HG02840 (cell line): Measurements from ENCODE around the gene STUB1.

ENCODE experiments used
- ATAC-seq: cut with Tn5 transposase; IDR thresholded peaks from one replicate; pipeline ENCODE4 v1.9.1; 2021; ENCODE audit warnings: mild to moderate bottlenecking, moderate library complexity, moderate number of reproducible peaks; ENCODE audit not compliant: unreplicated experiment, low FRiP score

STUB1 gene

DNA sequence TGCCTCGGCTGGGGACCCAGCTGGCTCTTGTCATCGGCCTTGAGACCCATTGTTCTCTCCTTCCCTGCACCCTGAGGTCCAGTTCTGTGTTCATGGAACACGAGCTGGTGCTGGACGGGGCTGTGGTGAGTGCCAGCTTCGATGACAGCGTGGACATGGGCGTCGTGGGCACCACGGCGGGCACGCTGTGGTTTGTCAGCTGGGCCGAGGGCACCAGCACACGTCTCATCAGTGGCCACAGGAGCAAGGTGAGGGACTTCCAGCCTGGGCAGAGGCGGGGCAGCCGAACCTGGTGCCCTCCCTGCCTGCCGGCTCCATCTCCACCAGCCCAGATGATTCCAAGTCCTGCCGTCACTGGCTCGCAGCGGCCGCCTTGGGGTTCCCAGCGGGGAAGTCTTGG lies 17.6 kb upstream of the STUB1 start:
- ATAC-seq: no peak

DNA sequence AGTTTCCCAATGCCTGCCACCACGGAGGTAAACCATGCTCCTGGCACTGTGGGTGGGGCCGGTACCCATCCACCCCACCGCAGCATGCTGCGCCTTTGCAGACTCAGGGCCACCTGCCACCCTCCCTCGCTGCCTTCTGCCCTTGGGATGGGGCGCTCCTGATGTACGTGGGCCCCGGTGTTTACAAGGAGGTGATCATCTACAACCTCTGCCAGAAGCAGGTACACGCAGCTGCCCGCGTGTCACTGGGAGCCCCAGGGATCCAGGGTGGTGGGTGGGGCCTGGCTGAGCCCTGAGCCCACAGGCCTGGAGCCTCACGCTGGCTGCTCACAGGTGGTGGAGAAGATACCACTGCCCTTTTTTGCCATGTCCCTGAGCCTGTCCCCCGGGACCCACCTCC lies 13.6 kb upstream of the STUB1 start:
- no peak for ATAC-seq

DNA sequence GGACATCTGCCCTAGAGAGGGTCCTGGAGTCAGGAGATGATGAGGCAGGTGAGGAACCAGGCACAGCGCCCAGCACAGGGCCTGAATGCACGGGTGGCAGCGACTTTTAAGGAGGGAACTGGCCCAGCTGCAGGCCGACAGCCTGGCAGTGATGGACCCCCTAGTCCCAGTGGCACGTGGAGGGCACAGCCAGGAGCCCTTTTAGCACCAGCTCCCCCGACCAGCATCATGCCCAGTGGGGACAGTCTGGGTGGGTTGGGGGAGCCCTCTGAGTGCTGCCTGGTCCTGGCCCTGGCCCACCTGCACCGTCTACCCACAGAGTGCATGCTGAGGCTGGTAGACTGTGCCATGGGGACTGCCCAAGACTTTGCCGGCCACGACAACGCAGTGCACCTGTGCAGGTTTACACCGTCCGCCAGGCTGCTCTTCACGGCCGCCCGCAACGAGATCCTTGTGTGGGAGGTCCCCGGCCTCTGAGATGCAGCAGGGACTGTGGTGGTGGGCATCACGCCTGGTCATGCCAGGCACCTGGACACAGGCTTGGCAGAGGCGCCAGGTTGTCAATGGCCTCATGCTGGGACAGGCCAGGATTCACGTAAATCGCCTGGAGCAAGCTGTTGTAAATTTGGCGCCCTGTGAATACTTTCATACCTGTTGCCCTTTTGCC lies 13.0 kb upstream of the STUB1 start:
- no peak for ATAC-seq

DNA sequence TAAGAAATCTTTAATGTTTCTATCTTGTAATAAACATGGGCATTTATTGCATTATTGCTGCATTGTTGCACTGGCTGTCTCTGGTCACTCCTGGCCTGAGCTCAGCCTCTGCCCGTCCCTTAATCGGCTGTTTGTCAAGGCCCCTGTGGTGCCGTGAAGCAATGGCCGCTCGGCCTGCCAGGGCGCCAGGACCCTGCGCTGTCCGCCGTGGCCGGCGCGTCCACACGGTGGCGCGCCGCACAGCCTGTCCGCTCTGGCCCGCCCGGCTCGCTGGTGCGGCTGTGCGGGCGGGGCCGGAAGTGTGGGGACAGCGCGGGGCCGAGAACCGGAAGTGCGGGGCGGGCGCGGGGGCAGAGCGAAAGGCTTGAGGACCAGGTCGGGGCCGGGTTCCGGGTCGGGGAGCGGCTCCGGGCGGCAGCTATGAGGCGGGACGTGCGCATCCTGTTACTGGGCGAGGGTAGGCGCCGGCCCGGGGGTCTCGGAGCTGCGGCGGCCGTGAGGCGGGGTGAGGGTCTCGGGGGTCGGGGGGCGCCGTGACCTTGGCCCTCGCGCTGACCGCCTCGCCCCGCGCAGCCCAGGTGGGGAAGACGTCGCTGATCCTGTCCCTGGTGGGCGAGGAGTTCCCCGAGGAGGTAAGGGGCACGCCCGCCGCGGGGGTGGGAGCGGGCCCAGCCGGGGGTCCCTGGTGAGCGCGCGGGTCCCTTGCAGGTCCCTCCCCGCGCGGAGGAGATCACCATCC lies 12.3 kb upstream of the STUB1 start, which contains the start of gene RHOT2:
TSS of gene RHOT2 (plus strand) at position 353 of the 739 bp plus-strand sequence. CDS start at position 421, 68 bp downstream.
- ATAC-seq: peak; percentile 72

DNA sequence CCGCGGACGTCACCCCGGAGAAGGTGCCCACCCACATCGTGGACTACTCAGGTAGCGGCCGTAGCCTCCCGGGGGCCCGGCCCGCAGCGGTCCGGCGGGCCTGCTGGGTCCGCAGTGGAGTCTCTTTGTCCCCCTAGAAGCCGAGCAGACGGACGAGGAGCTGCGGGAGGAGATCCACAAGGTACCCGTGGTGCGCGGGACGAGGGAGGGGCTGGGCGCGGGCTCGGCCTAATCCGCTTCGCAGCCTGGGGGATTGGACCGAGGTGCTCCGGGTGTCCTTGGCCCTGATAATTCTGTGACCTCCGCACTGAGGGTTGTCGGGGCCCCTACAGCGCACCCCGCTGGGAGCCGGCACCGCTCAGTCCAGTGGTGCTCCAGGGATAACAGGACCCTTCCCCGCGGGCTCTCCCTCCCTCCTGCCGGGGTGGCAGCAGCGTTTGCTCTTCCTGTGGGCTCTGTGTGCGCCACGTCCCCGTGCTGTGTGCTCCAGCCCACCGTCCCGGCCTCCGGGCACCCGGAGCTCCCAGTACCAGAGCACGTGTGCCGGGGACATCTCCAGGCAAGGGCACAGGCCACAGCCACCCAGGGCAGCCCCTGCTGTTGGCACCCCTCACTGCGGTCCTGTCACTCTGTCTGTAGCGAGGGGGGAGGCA lies 11.6 kb upstream of the STUB1 start:
- ATAC-seq: peak; percentile 15

DNA sequence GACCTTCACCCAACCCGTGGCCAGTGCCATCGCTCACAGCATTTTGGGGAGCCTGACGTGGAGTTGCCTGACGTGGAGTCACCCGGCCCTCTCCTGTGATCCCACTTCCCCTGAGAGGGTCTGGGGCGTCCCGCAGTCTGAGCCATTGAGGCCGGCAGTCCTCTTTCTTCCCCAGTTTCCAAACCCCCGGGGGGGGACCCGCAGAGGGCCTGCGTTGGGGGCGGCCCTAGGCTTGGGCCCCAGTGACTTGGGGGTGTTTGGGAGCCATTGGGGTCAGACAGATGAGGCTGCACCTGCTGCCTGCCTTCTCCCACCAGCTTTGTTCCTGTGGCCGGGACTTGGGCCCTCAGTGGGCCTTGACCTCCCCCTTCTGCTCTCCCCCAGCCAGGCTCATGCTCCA lies 10.5 kb upstream of the STUB1 start:
- no peak for ATAC-seq

DNA sequence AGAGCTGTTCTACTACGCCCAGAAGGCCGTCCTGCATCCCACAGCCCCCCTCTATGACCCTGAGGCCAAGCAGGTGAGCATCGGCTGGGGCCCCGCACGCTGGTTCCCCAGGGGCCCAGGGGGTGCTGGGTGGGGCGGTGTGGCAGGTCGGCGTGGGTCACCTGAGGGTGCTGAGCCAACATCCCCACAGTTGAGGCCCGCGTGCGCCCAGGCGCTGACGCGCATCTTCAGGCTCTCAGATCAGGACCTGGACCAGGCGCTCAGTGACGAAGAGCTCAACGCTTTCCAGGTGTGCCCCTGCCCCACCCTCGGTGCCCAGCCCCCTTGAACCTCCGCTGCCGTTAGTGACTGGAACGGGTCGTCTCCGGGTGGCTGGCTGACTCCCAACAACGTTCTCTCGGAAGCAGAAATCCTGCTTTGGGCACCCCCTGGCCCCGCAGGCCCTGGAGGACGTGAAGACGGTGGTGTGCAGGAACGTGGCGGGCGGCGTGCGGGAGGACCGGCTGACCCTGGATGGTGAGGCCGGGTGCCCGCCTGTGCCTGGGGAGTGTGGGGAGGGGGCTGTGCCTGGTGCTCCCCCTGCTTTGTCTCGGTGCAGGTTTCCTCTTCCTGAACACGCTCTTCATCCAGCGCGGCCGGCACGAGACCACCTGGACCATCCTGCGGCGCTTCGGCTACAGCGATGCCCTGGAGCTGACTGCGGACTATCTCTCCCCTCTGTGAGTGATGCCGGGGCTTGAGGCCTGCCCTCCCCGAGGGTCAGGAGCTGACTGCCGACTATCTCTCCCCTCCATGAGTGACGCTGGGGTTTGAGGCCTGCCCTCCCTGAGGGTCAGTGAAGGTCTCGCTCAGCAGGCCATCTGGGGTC lies 9.5 kb upstream of the STUB1 start:
- ATAC-seq: no peak

DNA sequence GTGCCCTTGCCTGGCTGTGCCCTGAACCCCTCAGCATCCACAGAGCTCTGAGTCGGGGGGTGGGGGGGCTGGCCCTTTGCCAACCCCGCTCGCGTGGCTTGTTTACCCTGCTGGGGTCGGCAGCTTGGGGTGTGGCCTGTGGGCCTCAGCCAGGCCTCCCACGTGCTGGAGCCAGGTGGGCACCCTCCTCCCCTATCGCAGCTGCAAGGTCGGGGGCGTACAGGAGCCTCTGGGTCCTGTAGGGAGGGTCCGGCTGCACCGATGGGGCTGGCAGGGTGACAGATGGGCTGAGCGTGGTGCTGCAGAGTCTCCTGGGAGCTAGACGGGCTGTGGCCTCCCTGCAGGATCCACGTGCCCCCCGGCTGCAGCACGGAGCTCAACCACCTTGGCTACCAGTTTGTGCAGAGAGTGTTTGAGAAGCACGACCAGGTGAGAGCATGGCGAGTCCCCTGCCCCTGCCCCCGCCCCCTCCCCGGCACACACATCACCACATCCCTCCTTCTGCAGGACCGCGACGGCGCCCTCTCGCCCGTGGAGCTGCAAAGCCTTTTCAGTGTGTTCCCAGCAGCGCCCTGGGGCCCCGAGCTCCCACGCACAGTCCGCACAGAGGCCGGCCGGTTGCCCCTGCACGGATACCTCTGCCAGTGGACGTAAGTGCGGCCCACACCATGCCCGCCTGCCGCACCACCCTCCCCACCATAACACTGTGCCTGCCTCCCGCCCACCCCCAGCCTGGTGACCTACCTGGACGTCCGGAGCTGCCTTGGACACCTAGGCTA lies 8.7 kb upstream of the STUB1 start:
- ATAC-seq: no peak

DNA sequence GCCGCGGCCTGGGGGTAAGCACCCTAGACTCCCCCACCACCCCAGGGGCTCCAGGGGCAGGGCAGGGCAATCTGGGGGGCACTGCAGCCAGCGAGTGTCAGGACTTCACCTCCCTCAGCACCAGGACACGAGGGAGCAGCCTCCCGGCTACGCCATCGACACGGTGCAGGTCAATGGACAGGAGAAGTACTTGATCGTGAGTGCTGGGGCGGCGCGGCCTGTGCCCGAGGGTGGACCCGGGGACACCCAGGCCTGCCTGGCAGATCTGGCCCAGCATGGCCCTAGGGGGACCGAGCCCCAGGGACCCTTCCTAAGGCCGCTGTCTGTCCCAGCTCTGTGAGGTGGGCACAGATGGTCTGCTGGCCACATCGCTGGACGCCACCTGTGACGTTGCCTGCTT lies 7.8 kb upstream of the STUB1 start:
- ATAC-seq: no peak

DNA sequence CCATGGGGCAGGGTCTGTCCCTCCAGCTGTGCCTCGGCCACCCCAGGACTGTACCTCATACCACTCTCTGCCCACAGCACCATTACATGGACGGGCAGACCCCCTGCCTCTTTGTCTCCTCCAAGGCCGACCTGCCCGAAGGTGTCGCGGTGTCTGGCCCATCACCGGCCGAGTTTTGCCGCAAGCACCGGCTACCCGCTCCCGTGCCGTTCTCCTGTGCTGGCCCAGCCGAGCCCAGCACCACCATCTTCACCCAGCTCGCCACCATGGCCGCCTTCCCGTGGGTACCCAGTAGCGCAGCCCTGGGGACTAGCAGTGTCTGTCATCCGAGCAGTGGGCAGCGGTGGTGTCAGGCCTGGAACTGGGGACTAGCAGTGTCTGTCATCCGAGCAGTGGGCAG lies 7.4 kb upstream of the STUB1 start:
- ATAC-seq: no peak

DNA sequence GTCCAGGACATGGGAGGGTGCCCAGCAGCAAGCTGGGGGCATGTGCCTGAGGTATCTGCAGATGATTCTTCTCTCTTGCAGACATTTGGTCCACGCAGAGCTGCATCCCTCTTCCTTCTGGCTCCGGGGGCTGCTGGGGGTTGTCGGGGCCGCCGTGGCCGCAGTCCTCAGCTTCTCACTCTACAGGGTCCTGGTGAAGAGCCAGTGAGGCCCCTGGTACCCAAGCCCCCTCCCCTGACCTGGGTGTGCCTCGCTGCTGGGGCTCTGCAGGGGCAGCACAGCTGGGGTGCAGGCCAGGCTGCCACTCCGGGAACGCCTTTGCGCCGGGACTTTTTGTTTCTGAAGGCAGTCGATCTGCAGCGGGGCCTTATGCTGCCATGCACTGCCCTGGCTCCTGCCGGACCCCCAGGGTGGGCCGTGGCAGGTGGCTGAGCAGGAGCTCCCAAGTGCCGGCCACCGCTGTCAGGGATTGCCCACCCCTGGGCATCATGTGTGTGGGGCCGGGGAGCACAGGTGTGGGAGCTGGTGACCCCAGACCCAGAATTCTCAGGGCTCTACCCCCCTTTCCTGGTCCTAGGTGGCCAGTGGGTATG lies 6.7 kb upstream of the STUB1 start:
- ATAC-seq: no peak

DNA sequence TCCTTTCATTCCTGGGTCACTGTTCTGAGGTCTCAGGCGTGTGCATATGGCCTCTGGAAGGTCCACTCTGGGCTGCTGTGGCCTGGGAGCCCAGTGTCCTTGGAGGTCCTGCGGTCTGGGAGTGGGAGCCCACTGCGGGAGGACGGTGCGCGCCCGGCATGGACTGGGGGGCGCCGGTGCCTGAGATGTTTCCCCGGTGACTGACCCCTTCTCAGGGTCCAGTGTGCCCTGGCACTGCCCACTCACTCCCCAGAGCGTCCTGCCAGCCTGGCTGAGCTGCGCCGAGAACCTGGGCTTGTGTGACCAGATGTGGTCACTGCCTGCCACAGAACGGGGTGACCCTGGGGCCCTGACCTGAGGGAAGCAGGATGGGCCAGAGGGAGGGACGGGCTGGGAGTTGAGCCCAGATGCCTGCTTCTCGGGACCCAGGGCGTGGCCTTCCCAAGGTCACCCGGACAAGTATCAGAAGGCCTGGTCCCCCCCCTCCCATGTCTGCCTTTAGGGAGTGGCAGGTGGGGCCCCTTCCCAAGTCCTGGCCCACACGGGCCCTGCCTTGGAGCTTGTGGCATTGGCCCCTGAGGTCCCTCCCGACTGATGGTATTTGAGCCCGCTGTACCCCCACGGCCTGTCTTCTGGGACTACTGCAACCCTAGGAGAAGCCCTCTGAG lies 5.9 kb upstream of the STUB1 start:
- ATAC-seq: no peak

DNA sequence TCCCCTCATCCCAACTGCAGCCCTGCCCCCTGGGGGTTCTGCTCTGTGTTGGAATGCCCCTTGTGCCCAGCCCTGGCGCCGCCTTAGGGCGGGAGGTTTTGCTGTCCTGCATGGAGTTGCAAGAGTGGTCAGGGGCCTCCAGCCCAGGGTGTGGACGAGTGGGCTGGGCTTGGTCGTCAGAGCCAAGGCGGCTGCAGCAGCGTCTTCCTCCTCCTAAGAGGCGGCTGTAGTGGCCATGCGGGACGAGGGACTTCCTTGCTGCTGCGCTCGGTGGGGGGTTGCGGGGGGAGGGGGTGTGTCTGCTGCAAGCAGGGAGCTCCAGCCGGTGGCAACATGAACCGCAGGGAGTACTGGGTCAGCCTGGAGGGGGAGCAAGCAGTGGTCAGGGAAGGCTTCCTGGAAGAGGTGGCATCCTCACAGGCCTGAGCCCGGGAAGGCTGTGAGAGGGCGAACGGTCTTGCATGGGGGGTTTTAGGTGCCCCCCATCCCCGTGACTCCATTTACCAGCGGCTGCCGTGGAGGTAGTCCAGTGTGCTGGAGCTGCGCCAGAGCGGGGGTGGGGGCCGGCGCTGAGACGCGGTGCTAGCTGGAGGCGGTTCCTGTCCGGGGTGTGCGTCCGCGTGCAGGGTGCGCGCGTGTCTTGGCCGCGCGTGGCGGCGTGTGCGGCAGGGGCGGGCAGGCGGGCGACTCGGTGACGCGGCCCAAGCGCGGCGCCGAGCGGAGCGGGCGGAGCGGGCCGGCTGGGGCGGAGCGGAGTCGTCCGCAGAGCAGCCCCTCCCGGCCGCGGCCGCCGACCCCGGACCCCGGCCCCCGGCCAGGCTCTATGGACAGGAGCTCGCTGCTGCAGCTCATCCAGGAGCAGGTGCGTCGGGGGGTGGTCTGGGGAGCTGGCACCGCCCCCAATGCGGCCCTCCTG lies 5.0 kb upstream of the STUB1 start, which contains the start of gene RHBDL1:
TSS of gene RHBDL1 (plus strand) at position 704 of the 916 bp plus-strand sequence. CDS start at position 824, 120 bp downstream.
- ATAC-seq: no peak

DNA sequence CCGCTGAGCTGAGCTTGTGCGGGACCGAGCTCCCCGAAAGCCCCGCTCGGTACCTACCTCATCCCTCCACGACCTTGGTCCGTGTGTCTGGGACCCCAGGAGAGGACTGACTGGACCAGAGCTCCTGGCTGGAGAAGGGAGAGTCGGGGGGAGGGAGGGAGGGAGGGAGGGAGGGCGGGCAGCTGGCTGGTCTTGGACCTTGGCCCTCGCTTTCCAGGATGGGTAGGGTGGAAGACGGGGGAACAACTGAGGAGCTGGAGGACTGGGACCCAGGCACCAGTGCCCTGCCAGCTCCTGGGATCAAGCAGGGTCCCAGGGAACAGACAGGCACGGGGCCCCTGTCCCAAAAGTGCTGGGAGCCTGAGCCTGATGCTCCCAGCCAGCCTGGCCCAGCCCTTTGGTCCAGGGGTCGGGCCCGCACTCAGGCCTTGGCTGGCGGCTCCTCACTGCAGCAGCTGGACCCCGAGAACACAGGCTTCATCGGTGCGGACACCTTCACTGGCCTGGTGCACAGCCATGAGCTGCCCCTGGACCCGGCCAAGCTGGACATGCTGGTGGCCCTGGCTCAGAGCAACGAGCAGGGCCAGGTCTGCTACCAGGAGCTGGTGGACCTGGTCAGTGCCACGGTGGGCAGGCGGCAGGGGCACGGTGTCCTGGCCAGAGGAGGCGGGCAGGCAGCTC lies 4.2 kb upstream of the STUB1 start:
- ATAC-seq: no peak

DNA sequence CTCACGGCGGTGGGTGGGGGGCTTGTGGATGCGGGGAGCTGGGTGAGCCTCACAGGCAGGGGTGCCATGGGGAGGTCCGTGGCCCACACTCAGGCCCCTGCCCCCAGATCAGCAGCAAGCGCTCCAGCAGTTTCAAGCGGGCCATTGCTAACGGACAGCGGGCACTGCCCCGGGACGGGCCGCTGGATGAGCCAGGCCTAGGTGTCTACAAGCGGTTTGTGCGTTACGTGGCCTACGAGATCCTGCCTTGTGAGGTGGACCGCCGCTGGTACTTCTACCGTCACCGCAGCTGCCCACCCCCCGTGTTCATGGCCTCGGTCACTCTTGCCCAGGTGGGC lies 3.7 kb upstream of the STUB1 start:
- no peak for ATAC-seq

DNA sequence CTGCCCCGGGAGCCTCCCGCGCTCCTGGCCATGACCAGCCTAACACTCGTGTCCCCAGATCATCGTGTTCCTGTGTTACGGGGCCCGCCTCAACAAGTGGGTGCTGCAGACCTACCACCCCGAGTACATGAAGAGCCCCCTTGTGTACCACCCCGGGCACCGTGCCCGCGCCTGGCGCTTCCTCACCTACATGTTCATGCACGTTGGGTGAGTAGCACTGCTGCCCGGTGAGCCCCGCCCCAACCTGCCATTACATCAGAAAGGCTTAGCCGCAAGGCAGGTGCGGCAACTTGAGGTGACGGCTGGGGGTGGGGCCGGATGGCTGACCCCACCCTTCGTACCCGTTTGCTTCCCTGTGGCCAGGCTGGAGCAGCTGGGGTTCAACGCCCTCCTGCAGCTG lies 3.3 kb upstream of the STUB1 start:
- no peak for ATAC-seq
